Stimulated activated CD8-positive, alpha-beta memory T cell treated with anti-CD3 and anti-CD28 coated beads, Interleukin-12 subunit alpha, Interleukin-12 subunit beta, amount 100 ng/mL, for 24 hours (primary cell): ENCODE data around the gene PPFIBP2.
A peak's percentile ranks its signal among the peaks of the same experiment; 100 is the strongest.
"Not testable (repeated sequence)": the region's sequence is repeated elsewhere in the genome, so short reads cannot be mapped to it uniquely, and the experiment has no call there.

ENCODE experiments used
- DNase-seq: peaks from one replicate; pipeline ENCODE4 v3.0.0-alpha.2; 2020; ENCODE audit errors: extremely low read depth

The PPFIBP2 gene

DNA sequence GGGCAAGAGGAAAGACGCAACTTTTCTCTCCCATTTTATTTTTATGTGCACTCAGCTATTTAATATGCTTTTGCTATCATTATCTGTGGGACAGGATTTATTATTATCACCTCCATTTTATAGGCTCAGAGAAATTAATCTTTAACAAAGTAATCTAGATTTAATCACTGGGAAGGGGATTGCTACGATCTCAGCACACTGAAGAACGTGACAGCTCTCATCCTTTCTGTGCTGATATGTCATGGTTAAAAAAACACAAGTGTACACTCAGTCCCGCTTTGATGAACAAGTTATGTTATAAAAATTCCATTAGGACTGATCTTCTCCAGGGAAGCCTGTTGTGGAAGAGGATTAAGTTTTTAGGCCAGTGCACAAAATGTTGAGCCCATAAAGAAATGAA, 121.9 kb downstream of the PPFIBP2 start:
- DNase-seq = no peak

- DNase-seq = no peak
Measured at GRCh38 chr11:7636350-7636749, 122.6 kb downstream of the PPFIBP2 start.

DNA sequence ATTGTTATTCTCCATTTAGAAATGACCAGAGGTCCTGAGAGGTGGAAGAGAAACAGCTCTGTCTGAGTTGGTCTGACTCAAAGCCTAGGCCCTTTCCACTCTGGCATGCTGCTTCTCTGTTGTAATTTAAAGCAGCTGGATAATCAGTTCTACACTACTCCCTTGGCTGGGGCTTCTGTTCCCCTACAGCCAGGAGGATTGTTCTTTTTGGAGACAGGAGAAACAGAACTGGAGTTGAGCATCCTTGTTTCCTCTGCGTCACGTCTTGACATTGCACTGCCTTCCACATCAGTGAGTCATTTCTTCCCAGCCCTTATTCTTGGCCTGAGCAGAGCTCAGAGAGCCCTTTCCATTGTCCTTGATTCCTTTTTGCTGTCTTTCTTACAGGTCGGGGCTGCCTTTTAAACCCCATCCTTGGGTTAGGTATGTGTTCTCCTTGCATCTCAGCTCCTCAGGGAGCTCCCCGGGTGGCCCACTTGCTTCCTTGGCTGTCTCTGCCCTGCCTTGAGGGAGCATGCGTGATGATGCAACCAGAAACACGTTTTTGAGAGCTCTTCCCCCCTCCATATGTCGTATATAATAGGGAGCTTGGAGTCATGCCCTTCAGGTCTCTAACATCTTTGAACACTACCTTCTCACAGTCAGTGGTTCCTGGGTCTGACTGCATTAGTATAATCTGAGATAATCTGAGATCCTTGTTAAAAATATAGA, 123.8 kb downstream of the PPFIBP2 start:
- DNase-seq = no peak

- no peak for DNase-seq
Measured at GRCh38 chr11:7638710-7639642, 125.2 kb downstream of the PPFIBP2 start.

DNA sequence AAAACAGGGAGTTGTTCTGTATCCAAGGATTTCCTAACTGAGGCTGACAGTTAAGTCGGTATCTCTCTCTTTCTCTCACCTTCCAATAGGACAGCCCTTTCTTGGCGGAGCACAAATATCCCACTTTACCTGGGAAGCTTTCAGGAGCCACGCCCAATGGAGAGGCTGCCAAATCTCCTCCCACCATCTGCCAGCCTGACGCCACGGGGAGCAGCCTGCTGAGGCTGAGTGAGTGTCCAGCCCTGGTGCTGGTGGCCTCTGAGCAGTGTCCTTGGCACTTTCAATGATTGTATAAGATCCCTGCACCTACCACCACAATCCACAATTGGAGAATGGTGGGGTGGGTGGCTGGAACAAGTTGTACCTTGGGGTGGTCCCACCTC, 125.8 kb downstream of the PPFIBP2 start:
- no peak for DNase-seq

DNA sequence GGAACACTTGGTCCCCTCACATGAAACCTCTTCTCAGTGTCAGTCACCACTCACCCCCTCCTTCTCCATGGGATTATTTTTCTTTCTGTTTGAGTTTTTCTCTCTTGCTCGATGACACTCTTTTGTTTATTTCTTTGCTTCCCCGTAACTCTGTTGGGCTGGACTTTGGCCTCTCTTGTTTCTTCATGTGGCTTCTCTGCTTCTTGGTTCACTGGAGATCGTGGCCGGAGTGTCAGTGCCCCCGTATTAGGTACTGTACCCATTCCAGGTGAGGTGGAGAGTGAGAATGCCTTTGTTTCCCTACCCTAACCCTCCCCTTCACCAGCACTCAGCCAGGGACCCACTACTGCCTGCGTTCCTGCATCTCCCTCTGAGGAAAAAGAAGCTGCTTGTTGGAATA, 127.0 kb downstream of the PPFIBP2 start:
- DNase-seq = no peak

GRCh38 chr11:7642747-7643146, 128.9 kb downstream of the PPFIBP2 start:
- no peak for DNase-seq

GRCh38 chr11:7643314-7643713, 129.5 kb downstream of the PPFIBP2 start:
- no peak for DNase-seq

GRCh38 chr11:7645206-7645605, 131.4 kb downstream of the PPFIBP2 start:
- DNase-seq = no peak

DNA sequence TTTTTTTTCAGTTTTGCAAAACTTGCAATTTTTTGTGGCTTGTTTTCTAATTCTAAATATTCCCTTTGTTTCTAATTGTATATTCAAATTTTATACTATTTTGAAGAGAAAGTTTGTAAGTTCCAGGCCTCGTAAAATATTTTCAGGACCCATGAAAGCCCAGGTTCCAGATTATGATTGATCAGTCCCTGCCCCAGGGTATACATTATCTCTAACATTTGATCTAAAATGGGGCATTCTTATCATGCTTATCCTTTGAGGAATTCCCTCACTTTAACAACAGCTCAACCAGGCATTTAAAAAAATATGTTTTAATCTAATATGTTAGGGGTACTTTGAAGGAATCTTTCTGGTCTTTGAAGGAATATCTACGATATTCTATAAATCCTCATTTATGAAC, 133.1 kb downstream of the PPFIBP2 start:
- DNase-seq = no peak

DNA sequence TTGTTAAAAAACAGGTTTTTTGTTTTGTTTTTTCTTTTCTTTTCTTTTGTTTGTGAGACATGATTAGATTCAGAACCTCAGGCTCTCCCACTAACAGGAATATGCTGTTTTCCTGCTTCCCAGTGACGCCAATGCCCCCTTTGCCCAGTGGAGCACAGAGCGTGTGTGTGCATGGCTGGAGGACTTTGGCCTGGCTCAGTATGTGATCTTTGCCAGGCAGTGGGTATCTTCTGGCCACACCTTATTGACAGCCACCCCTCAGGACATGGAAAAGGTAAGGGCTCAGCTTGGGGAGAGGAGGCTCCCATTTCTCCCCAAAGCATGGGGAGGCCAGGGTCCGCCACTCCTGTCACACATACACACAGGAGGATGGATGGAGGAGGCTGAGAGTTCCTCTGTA, 134.5 kb downstream of the PPFIBP2 start:
- DNase-seq = no peak

- DNase-seq = no peak
Measured at GRCh38 chr11:7651140-7651551, 137.3 kb downstream of the PPFIBP2 start.

DNA sequence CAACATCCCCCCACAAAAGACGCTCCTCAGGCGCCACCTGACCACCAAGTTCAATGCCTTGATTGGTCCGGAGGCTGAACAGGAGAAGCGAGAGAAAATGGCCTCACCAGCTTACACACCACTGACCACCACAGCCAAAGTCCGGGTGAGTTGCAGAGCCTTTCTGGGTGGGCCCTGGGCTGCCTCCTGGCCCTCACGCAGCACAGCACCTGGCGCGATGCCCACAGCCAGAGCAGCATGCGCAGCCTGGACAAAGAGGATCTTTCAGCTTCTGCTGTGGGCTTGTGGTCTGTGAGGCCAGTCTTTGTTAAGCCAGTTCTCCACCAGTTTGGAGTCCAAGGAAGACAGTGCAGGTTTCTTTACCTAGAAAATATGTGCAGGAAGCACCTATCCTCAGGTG, 137.9 kb downstream of the PPFIBP2 start:
- no peak for DNase-seq

GRCh38 chr11:7654195-7654705, 140.5 kb downstream of the PPFIBP2 start:
- DNase-seq = no peak

DNA sequence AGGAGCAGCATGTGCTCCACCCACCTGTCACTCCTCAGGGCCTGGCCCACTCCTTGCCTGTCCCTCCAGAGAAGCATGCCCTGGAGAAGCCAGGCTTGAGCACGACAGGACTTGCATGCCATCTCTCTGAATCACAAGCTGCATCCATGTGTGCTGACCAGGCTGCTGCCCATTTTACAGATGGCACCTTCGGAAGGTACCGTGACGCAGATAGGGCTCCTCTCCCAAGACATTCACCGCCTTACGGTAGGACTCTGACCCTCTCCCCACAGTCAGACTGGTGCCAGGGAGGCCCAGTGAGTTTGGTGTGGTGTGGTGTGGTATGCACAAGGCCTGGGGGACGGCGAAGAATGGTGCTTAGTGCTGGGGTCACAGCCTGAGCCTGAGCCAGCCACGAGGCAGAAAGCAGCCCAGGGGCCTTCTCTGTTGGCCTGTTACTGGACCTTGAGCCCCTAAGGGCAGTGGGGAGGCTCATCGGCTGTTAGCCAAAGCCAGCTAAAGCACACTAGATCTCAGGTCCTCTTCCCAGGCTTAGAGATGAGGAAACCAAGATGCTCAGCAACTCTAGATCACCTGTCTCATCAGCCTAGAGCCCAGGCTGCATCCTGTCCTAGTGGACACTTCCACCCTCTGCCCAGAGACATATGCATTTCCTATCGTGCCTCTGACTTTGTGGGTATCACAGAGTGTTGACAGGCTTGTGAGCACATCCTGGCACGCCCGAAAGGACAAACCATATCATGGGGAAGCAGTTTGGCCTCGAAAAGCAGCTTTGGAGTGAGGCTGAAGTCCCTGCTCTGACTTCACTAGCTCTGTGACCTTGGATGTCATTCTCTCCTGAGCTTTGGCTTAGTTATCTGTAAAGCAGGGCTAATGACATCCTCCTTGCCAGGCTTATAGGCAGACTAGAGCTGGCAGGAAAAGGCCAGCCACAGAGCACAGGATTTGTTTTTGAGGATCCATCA, 141.7 kb downstream of the PPFIBP2 start:
- DNase-seq = no peak

DNA sequence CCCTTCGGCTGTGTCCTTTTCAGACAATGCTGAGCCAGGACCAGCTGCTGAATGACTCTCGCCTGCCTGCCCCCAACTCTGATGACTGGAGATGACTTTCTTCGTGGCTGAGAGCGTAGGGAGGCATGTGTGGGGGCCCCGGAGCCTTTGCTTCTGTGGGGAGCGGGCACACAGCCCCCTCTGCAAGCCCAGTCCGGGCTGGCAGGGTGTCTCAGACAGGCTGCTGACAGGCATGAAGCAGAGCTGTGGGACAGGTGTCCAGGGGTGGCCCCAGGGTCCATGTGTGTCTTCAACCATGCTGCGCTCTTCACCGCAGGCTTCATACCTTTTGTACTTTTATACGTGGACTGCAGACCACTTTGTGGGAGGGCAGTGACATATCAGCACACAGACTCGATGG, 142.9 kb downstream of the PPFIBP2 start:
- DNase-seq = no peak

- no peak for DNase-seq
Measured at GRCh38 chr11:7657306-7658025, 143.7 kb downstream of the PPFIBP2 start.

DNA sequence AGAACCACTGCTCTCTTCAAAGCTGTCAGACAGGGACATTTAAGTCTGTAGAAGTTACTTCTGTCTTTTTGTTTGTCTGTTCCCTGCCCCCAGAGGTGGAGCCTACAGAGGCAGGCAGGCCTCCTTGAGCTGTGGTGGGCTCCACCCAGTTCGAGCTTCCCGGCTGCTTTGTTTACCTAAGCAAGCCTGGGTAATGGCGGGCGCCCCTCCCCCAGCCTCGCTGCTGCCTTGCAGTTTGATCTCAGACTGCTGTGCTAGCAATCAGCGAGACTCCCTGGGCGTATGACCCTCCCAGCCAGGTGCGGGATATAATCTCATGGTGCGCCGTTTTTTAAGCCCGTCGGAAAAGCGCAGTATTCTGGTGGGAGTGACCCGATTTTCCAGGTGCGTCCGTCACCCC, 149.7 kb downstream of the PPFIBP2 start:
- not testable (repeated sequence) for DNase-seq

- no peak for DNase-seq
Measured at GRCh38 chr11:7664867-7665266, 151.1 kb downstream of the PPFIBP2 start.

DNA sequence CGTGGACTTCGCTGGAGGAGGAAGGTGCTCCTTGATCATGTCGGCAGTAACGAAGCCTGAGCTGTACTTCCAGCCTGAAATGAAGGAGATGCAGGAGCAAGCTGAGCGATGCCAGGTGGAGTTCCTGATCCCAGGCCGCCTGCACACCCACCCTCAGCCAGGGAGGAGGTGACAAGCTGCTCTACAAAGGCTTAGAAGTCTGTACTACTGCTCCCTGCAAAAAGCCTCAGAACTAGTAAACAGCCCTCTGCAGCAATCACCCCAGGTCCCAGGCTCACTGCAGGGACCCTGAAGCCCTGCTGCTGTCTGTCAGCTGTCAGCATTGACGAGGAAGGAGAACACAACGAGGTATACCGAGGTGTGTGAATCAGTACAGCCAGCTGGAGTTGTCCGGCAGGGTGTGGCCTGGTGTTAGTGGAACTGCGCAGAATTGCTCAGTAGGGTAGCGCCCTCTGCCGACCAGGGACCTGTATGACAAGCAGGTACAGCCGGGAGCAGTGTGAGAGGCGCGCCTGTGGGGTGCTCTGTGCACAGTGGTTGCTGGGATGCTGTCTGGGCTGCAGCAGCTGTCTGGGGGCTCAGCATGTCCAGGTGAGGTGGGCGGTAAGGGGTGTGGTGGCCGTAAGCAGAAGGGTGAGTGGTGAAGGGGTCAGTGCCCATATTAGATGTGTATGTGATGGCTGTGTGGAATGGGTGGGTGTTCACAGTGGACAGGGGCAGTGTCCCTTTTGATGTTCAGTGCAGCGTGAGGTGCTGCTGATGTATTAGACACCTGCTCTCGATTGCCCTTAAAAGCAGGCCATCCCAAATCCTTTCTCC, 151.9 kb downstream of the PPFIBP2 start:
- DNase-seq = peak; percentile 41
